Mesendoderm (in vitro differentiated cells): Measurements from ENCODE around the gene TTC38.

Experiments used
- DNase-seq: peaks from one replicate; pipeline ENCODE4 v3.0.0; 2013
- H2AK5ac ChIP-seq: 2 replicates; pipeline ENCODE4 v1.6.1; 2013; ENCODE audit warnings: low read length, inconsistent platforms
- H2BK120ac ChIP-seq: 2 replicates; pipeline ENCODE4 v1.6.1; 2013; ENCODE audit warnings: low read depth, mild to moderate bottlenecking, low read length, moderate library complexity, mixed read lengths
- H2BK15ac ChIP-seq: replicated peaks from 2 replicates; pipeline ENCODE4 v1.6.1; 2013; ENCODE audit warnings: low read depth, mild to moderate bottlenecking, moderate library complexity
- H2BK5ac ChIP-seq: 2 replicates; pipeline ENCODE4 v1.6.1; 2013; ENCODE audit warnings: low read length, inconsistent platforms
- H3K18ac ChIP-seq: 2 replicates; pipeline ENCODE4 v1.6.1; 2013; ENCODE audit warnings: mild to moderate bottlenecking, low read length, mixed read lengths
- H3K23ac ChIP-seq: one replicate; pipeline ENCODE4 v1.6.1; 2013; ENCODE audit warnings: low read length
- H3K27ac ChIP-seq: 2 replicates; pipeline ENCODE4 v1.5.1; 2013; ENCODE audit warnings: low read depth, mild to moderate bottlenecking, inconsistent platforms, low read length, moderate library complexity
- H3K27me3 ChIP-seq: 2 replicates; pipeline ENCODE4 v1.6.1; 2013; ENCODE audit warnings: low read length, control low read depth, mild to moderate bottlenecking, inconsistent platforms; ENCODE audit not compliant: insufficient read depth, poor library complexity
- H3K36me3 ChIP-seq: 2 replicates; pipeline ENCODE4 v1.6.1; 2013; ENCODE audit warnings: low read length, inconsistent platforms; ENCODE audit not compliant: control insufficient read depth, insufficient read depth
- H3K4ac ChIP-seq: one replicate; pipeline ENCODE4 v1.6.1; 2013; ENCODE audit warnings: low read depth, mild to moderate bottlenecking, low read length, moderate library complexity
- H3K4me1 ChIP-seq: 2 replicates; pipeline ENCODE4 v1.6.1; 2013; ENCODE audit warnings: low read depth, low read length, inconsistent platforms; ENCODE audit not compliant: control insufficient read depth
- H3K4me2 ChIP-seq: 2 replicates; pipeline ENCODE4 v1.6.1; 2013; ENCODE audit warnings: low read length
- H3K4me3 ChIP-seq: 2 replicates; pipeline ENCODE4 v1.5.1; 2013; ENCODE audit warnings: mild to moderate bottlenecking, low read length
- H3K56ac ChIP-seq: one replicate; pipeline ENCODE4 v1.6.1; 2013; ENCODE audit warnings: low read length
- H3K79me1 ChIP-seq: 2 replicates; pipeline ENCODE4 v1.6.1; 2013; ENCODE audit warnings: low read length, inconsistent platforms
- H3K79me2 ChIP-seq: 2 replicates; pipeline ENCODE4 v1.6.1; 2013; ENCODE audit warnings: mild to moderate bottlenecking, low read length; ENCODE audit not compliant: control insufficient read depth, insufficient read depth
- H3K9ac ChIP-seq: 2 replicates; pipeline ENCODE4 v1.6.1; 2013; ENCODE audit warnings: low read length, inconsistent platforms
- H4K5ac ChIP-seq: one replicate; pipeline ENCODE4 v1.6.1; 2013; ENCODE audit warnings: low read length
- H4K8ac ChIP-seq: one replicate; pipeline ENCODE4 v1.6.1; 2013; ENCODE audit warnings: low read depth, mild to moderate bottlenecking, control low read depth, low read length, moderate library complexity
- WGBS: extraction: QIAGEN DNeasy Blood & Tissue Kit; methylation state at CpG from one replicate; pipeline ENCODE4 v1.1.7; 2013; ENCODE audit warnings: low lambda C conversion rate, missing lambda C conversion rate; ENCODE audit not compliant: insufficient coverage; ENCODE audit errors: extremely low coverage; 5-methylcytosine and 5-hydroxymethylcytosine counted together

The TTC38 gene

GRCh38 chr22:46240907-46241306 is 26.9 kb upstream of the TTC38 start:
- H2AK5ac ChIP-seq = no peak overlapping the region
- no peak overlapping the region for H3K9ac ChIP-seq
- H4K5ac ChIP-seq = no peak overlapping the region
- no peak overlapping the region for H2BK15ac ChIP-seq
- no peak overlapping the region for H2BK120ac ChIP-seq
- H2BK5ac ChIP-seq = no peak overlapping the region
- H3K18ac ChIP-seq = no peak overlapping the region
- WGBS = no CpG with 5 or more reads among the region's 7 CpGs
- no peak overlapping the region for H3K56ac ChIP-seq
- no peak overlapping the region for H3K4me3 ChIP-seq
- no peak overlapping the region for H3K4ac ChIP-seq
- H3K23ac ChIP-seq = no peak overlapping the region
- no peaks in the 10 kb centered on the region for H3K36me3 ChIP-seq
- no peaks in the 10 kb centered on the region for H3K27me3 ChIP-seq
- no peak overlapping the region for H3K4me2 ChIP-seq
- no peaks in the 10 kb centered on the region for H3K79me1 ChIP-seq
- DNase-seq = no peak
- H3K79me2 ChIP-seq = no peaks in the 10 kb centered on the region
- no peak overlapping the region for H4K8ac ChIP-seq
- H3K4me1 ChIP-seq = no peaks in the 10 kb centered on the region
- no peak overlapping the region for H3K27ac ChIP-seq

GRCh38 chr22:46241396-46242007 is 26.3 kb upstream of the TTC38 start:
- no peak overlapping the region for H3K4me2 ChIP-seq
- no peak overlapping the region for H2AK5ac ChIP-seq
- H3K4ac ChIP-seq = no peak overlapping the region
- H4K8ac ChIP-seq = no peak overlapping the region
- no peak overlapping the region for H3K9ac ChIP-seq
- no peaks in the 10 kb centered on the region for H3K79me2 ChIP-seq
- H3K4me3 ChIP-seq = no peak overlapping the region
- H3K27ac ChIP-seq = no peak overlapping the region
- H3K27me3 ChIP-seq = no peaks in the 10 kb centered on the region
- H2BK120ac ChIP-seq = no peak overlapping the region
- no peaks in the 10 kb centered on the region for H3K4me1 ChIP-seq
- WGBS = no CpG with 5 or more reads among the region's 5 CpGs
- H2BK5ac ChIP-seq = no peak overlapping the region
- no peaks in the 10 kb centered on the region for H3K36me3 ChIP-seq
- no peak for DNase-seq
- H2BK15ac ChIP-seq = no peak overlapping the region
- H3K18ac ChIP-seq = no peak overlapping the region
- H4K5ac ChIP-seq = no peak overlapping the region
- no peak overlapping the region for H3K23ac ChIP-seq
- H3K79me1 ChIP-seq = no peaks in the 10 kb centered on the region
- H3K56ac ChIP-seq = no peak overlapping the region

- Histone ChIP-seq H3K4me1 (no peaks in the 10 kb centered on the region), H3K27me3 (no peaks in the 10 kb centered on the region), H2BK15ac (no peak overlapping the region), H2BK5ac (no peak overlapping the region), H3K23ac (no peak overlapping the region), H3K27ac (no peak overlapping the region), H3K18ac (no peak overlapping the region), H3K56ac (no peak overlapping the region), H4K5ac (no peak overlapping the region), H3K79me1 (no peaks in the 10 kb centered on the region), H3K9ac (no peak overlapping the region), H2AK5ac (no peak overlapping the region), H3K4me3 (no peak overlapping the region), H3K4ac (no peak overlapping the region), H4K8ac (no peak overlapping the region), H3K36me3 (no peaks in the 10 kb centered on the region), H3K4me2 (no peak overlapping the region), H3K79me2 (no peaks in the 10 kb centered on the region), H2BK120ac (no peak overlapping the region)
- no CpG with 5 or more reads among the region's 10 CpGs for WGBS
- DNase-seq = no peak
These were observed 25.7 kb upstream of the TTC38 start for GRCh38 chr22:46242076-46242475.

GRCh38 chr22:46244771-46245170 is 23.0 kb upstream of the TTC38 start:
- H3K4me1 ChIP-seq = no peaks in the 10 kb centered on the region
- H3K4me3 ChIP-seq = no peak overlapping the region
- H3K23ac ChIP-seq = no peak overlapping the region
- H3K27ac ChIP-seq = no peak overlapping the region
- H3K79me2 ChIP-seq = no peaks in the 10 kb centered on the region
- H3K18ac ChIP-seq = no peak overlapping the region
- no peak overlapping the region for H4K5ac ChIP-seq
- H3K36me3 ChIP-seq = no peaks in the 10 kb centered on the region
- no peak overlapping the region for H2BK15ac ChIP-seq
- no peaks in the 10 kb centered on the region for H3K27me3 ChIP-seq
- no peak overlapping the region for H2BK5ac ChIP-seq
- H3K9ac ChIP-seq = no peak overlapping the region
- H3K56ac ChIP-seq = no peak overlapping the region
- WGBS = no CpG with 5 or more reads among the region's 9 CpGs
- H3K4me2 ChIP-seq = no peak overlapping the region
- H4K8ac ChIP-seq = no peak overlapping the region
- H3K4ac ChIP-seq = no peak overlapping the region
- H2BK120ac ChIP-seq = no peak overlapping the region
- no peak for DNase-seq
- H2AK5ac ChIP-seq = no peak overlapping the region
- no peaks in the 10 kb centered on the region for H3K79me1 ChIP-seq

GRCh38 chr22:46245511-46245910 is 22.3 kb upstream of the TTC38 start:
- Histone ChIP-seq H4K8ac (no peak overlapping the region), H3K4me2 (no peak overlapping the region), H3K27ac (no peak overlapping the region), H3K9ac (no peak overlapping the region), H2BK15ac (no peak overlapping the region), H3K27me3 (no peaks in the 10 kb centered on the region), H2AK5ac (no peak overlapping the region), H4K5ac (no peak overlapping the region), H3K4me3 (no peak overlapping the region), H3K4me1 (no peaks in the 10 kb centered on the region), H3K79me2 (no peaks in the 10 kb centered on the region), H3K4ac (no peak overlapping the region), H2BK5ac (no peak overlapping the region), H3K79me1 (no peaks in the 10 kb centered on the region), H3K36me3 (no peaks in the 10 kb centered on the region), H3K18ac (no peak overlapping the region), H2BK120ac (no peak overlapping the region), H3K56ac (no peak overlapping the region), H3K23ac (no peak overlapping the region)
- no peak for DNase-seq
- no CpG with 5 or more reads among the region's 16 CpGs for WGBS

- Histone ChIP-seq H3K4me3 (no peak overlapping the region), H2BK15ac (no peak overlapping the region), H3K56ac (no peak overlapping the region), H3K4me1 (no peaks in the 10 kb centered on the region), H4K8ac (no peak overlapping the region), H2BK120ac (no peak overlapping the region), H2AK5ac (no peak overlapping the region), H2BK5ac (no peak overlapping the region), H3K4me2 (no peak overlapping the region), H3K36me3 (no peaks in the 10 kb centered on the region), H3K79me2 (no peaks in the 10 kb centered on the region), H3K4ac (no peak overlapping the region), H3K27me3 (no peaks in the 10 kb centered on the region), H3K27ac (no peak overlapping the region), H4K5ac (no peak overlapping the region), H3K9ac (no peak overlapping the region), H3K23ac (no peak overlapping the region), H3K18ac (no peak overlapping the region), H3K79me1 (no peaks in the 10 kb centered on the region)
- DNase-seq = no peak
- no CpG with 5 or more reads among the region's 10 CpGs for WGBS
These were observed 21.6 kb upstream of the TTC38 start for GRCh38 chr22:46246178-46246577.
